Transverse colon (tissue), 4 donors: ENCODE results near the gene RUNDC3A. TPM values are rescaled to one million over a fixed set of nuclear protein-coding genes. Genes with fewer than 3 reads are reported as not detected.

ENCODE experiments used
- DNase-seq: peaks from one replicate; pipeline ENCODE4 v3.0.0-alpha.2; 2019
- H3K27ac ChIP-seq, 4 donors: fragments of 200-600 bp; sonication (generic); 2 replicates each; pipeline ENCODE4 v1.5.1; 2016 to 2018; ENCODE audit warnings: inconsistent platforms in 4 of 4
- H3K27me3 ChIP-seq: fragments of 200-600 bp; sonication (generic); 2 replicates; pipeline ENCODE4 v1.5.1; 2017; ENCODE audit warnings: inconsistent platforms
- H3K36me3 ChIP-seq, 4 donors: fragments of 200-600 bp; sonication (generic); 2 replicates each; pipeline ENCODE4 v1.5.1; 2017 to 2019; ENCODE audit warnings: inconsistent platforms in 4 of 4
- H3K4me1 ChIP-seq, 4 donors: fragments of 200-600 bp; sonication (generic); 2 replicates each; pipeline ENCODE4 v1.5.1; 2017 to 2020; ENCODE audit warnings: inconsistent platforms in 4 of 4
- H3K4me3 ChIP-seq, 4 donors: fragments of 200-600 bp; sonication (generic); 1 replicate in 1 of 4; 2 replicates in 3 of 4; pipeline versions ENCODE4 v1.5.1 to v1.6.1; 2017 to 2019; ENCODE audit warnings: inconsistent platforms in 4 of 4
- H3K9me3 ChIP-seq, 2 donors: fragments of 200-600 bp; sonication (generic); 2 replicates each; pipeline ENCODE4 v1.5.1; 2017 to 2019; ENCODE audit warnings: inconsistent platforms in 2 of 2
- EP300 ChIP-seq: sonication (generic); formaldehyde crosslinking; IDR thresholded peaks from one replicate; pipeline ENCODE4 v1.6.1; 2017; ENCODE audit warnings: antibody characterized with exemption, low read depth
- POLR2A ChIP-seq: fragments of 450-650 bp; IDR thresholded peaks from one replicate; pipeline ENCODE4 v1.6.1; 2016; ENCODE audit warnings: antibody characterized with exemption, mild to moderate bottlenecking, moderate library complexity
- POLR2AphosphoS5 ChIP-seq, 3 donors: sonication (generic); formaldehyde crosslinking; IDR thresholded peaks; one replicate each; pipeline ENCODE4 v1.6.1; 2016; ENCODE audit warnings: antibody characterized with exemption in 3 of 3
- WGBS, 2 donors: methylation state at CpG; one replicate each; pipeline ENCODE4 v1.1.5; 2018; ENCODE audit warnings: low coverage in 1 of 2; 5-methylcytosine and 5-hydroxymethylcytosine counted together
- in situ Hi-C, 4 donors: fragments of 200-750 bp; cut with MboI; loops; one replicate each; pipeline versions ENCODE4 v1.15.0 to v1.15.1; 2017; ENCODE audit warnings: low sequenced_read_pairs in 3 of 4, low pct_ligation_motif_present in 1 of 4, low pct_unique_long_range_greater_than_20kb in 1 of 4
- intact Hi-C: fragments of 100-400 bp; cut with DNase I; formaldehyde crosslinking; loops from one replicate; pipeline ENCODE4 v1.15.1; 2023; ENCODE audit warnings: low total_unique reads
- total RNA-seq, 4 donors: library from RNA; depleted of rRNA; stranded (reverse); fragments of >200 nt; gene quantifications; one replicate each; pipeline ENCODE4 v1.1.0, GENCODE V29; 2016
- TF ChIP-seq, protein P1 (sequence below), 5 experiments: fragments of 200-600 bp in 3 of 5; fragments of 450-650 bp in 2 of 5; sonication (generic) in 3 of 5; IDR thresholded peaks; 1 replicate in 2 of 5; 2 replicates in 3 of 5; pipeline ENCODE4 v1.5.1; 2016 to 2017; ENCODE audit warnings: antibody characterized with exemption in 5 of 5, inconsistent platforms in 3 of 5, mild to moderate bottlenecking in 2 of 5, moderate library complexity in 1 of 5

The RUNDC3A gene
- total RNA-seq, 4 donors from 2014 or later = 0.48 to 7.6 (median 1.1) TPM; not detected in 1

DNA sequence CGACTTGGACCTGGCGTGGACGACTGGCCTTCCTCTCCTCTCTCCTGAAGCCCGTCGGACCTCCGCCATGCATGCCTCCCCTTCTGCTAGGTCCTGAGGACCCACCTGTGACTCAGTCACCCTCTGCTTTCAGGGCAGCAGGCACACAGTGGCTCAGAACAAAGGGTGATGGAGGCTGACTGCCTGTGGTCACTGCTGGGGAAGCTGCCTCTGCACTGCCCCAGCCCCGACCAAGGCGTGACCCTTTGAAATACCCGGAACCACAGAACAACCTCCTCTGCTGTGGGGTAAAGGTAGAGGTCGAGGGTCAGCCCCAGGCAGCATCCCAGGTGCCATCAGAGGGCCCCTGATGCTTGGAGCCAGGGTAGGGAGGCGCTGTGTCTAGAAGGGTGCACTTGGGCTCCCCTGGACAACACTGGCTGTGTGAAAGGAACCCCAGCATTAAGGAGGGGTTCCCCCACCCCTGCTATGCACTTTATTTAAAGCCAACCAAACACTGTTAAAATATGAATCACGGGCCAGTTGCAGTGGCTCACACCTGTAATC, 27.9 kb upstream of the RUNDC3A start:
- Histone ChIP-seq H3K27me3 (no peaks in the 10 kb centered on the region), H3K27ac (peak overlapping the region; percentile 31 to 62 (median 48)), H3K36me3 (no peaks in the 10 kb centered on the region), H3K4me1 (peaks cover 0 to 16% (median 3%) of the 10 kb centered on the region in 4 donors), H3K9me3 (no peaks in the 10 kb centered on the region), H3K4me3 (no peak overlapping the region)
- in situ Hi-C loops = no loop called here
- WGBS, 2 donors = 77% methylated on average over 12 of the region's 12 CpGs; no CpG with 5 or more reads in 1 of the 2 donors
- DNase-seq = no peak
- TF ChIP-seq EP300 = no peak
- no peak for TF ChIP-seq POLR2A
- TF ChIP-seq, protein P1, sequence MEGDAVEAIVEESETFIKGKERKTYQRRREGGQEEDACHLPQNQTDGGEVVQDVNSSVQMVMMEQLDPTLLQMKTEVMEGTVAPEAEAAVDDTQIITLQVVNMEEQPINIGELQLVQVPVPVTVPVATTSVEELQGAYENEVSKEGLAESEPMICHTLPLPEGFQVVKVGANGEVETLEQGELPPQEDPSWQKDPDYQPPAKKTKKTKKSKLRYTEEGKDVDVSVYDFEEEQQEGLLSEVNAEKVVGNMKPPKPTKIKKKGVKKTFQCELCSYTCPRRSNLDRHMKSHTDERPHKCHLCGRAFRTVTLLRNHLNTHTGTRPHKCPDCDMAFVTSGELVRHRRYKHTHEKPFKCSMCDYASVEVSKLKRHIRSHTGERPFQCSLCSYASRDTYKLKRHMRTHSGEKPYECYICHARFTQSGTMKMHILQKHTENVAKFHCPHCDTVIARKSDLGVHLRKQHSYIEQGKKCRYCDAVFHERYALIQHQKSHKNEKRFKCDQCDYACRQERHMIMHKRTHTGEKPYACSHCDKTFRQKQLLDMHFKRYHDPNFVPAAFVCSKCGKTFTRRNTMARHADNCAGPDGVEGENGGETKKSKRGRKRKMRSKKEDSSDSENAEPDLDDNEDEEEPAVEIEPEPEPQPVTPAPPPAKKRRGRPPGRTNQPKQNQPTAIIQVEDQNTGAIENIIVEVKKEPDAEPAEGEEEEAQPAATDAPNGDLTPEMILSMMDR (IDR thresholded peaks at IDR 0.05) = no peak
- TF ChIP-seq POLR2AphosphoS5 (IDR thresholded peaks at IDR 0.05) = no peak
- intact Hi-C loops = no loop called here

DNA sequence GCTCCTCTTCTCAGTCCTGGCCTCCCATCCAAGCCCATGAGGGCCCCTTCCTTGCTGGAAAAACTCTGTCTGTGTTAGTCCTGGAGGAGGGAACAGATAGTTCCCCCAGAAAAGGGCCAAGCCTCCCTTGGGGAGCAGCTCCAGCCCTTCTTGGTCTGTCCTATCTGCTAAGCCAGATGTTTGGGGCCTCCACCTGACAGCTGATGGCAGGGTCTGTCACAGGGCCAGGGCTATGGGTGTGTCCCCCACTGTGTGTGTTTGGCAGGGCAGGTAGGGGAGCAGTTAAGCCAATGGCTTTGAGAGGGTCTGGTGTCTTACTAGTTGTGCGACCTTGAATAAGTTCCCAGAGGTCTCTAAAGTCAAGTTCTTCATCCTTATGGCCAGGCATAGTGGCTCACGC, 26.8 kb upstream of the RUNDC3A start:
- H3K4me3 ChIP-seq = no peak overlapping the region
- no peaks in the 10 kb centered on the region for H3K27me3 ChIP-seq
- no peak for DNase-seq
- TF ChIP-seq, protein P1 (IDR thresholded peaks at IDR 0.05) = no peak
- TF ChIP-seq POLR2AphosphoS5 (IDR thresholded peaks at IDR 0.05) = no peak
- no peak for TF ChIP-seq POLR2A
- no peak for TF ChIP-seq EP300
- peaks cover 0 to 16% (median 3%) of the 10 kb centered on the region in 4 donors for H3K4me1 ChIP-seq
- intact Hi-C loops = no loop called here
- in situ Hi-C loops = no loop called here
- WGBS, 2 donors = 94% methylated on average over 2 of the region's 2 CpGs; no CpG with 5 or more reads in 1 of the 2 donors
- H3K27ac ChIP-seq = no peak overlapping the region
- H3K36me3 ChIP-seq = no peaks in the 10 kb centered on the region
- H3K9me3 ChIP-seq = no peaks in the 10 kb centered on the region

DNA sequence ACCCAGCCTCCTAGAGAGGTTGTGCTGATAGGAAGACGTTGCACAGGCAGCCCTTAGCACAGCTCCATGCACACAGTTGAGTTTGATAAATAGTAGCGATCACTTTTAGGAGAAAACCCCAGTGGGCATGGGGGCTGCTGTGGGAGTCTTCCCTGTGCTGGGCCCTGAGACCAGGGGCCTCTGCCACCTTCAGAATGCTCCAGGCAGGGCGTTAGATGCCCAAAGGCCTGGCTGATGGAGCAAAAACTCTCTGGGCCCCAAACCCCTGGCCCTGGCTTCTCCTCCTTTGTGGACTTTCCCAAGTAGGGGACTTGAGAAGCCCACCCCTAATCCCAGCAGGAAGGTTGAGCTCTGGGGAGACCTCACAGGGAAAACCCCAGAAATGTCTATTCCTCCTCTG, 26.1 kb upstream of the RUNDC3A start:
- WGBS, 2 donors = 72% methylated on average over 3 of the region's 3 CpGs; no CpG with 5 or more reads in 1 of the 2 donors
- no peak for DNase-seq
- Histone ChIP-seq H3K4me3 (no peak overlapping the region), H3K27ac (no peak overlapping the region), H3K9me3 (no peaks in the 10 kb centered on the region), H3K36me3 (no peaks in the 10 kb centered on the region), H3K4me1 (peaks cover 0 to 16% (median 3%) of the 10 kb centered on the region in 4 donors), H3K27me3 (no peaks in the 10 kb centered on the region)
- TF ChIP-seq, protein P1 (IDR thresholded peaks at IDR 0.05) = no peak
- in situ Hi-C loops = no loop called here
- intact Hi-C loops = no loop called here

DNA sequence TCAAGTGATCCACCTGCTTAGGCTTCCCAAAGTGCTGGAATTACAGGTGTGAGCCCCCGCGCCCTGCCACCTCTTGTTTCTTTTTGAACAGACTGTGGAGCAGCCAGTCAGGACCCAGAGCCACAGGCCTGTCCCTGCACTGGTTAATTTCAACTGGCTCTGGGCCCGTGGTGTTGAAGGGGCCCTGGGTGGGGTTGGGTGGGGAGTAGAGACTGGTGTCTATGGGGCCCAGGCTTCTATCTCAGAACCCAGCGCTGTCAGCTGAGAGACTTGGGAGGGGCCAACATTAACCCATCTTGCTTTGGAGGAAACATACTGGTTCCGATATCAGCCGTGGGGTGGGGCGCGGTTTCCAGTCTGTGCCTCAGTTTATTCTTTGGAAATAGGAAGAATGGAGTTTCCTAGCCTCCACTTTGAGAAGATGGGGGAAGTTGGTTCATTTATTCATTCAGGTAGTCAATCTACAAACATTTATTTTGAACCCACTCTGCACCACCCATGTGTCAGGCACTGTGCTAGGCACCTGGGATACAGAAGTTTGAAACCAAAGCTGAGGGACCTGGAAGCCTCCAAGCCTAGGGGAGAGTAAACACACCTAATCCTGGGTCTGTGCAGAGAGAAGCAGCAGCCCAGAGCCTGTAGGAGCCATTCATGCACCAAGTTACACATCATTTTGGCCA, 24.9 kb upstream of the RUNDC3A start:
- intact Hi-C loops = no loop called here
- Histone ChIP-seq H3K36me3 (no peaks in the 10 kb centered on the region), H3K9me3 (no peaks in the 10 kb centered on the region), H3K4me3 (no peak overlapping the region), H3K27ac (no peak overlapping the region), H3K4me1 (peaks cover 0 to 16% (median 3%) of the 10 kb centered on the region in 4 donors), H3K27me3 (no peaks in the 10 kb centered on the region)
- TF ChIP-seq POLR2AphosphoS5 (IDR thresholded peaks at IDR 0.05) (no peak), EP300 (no peak), POLR2A (no peak)
- TF ChIP-seq, protein P1 (IDR thresholded peaks at IDR 0.05) = no peak
- in situ Hi-C loops = no loop called here
- DNase-seq = no peak
- 87 to 94% methylated on average over 3 to 8 of the region's 8 CpGs for WGBS, 2 donors
